Measurements from ENCODE around the gene OR6C76.
"Not testable (repeated sequence)": the region's sequence is repeated elsewhere in the genome, so short reads cannot be mapped to it uniquely, and the experiment has no call there.

Gene OR6C76

DNA sequence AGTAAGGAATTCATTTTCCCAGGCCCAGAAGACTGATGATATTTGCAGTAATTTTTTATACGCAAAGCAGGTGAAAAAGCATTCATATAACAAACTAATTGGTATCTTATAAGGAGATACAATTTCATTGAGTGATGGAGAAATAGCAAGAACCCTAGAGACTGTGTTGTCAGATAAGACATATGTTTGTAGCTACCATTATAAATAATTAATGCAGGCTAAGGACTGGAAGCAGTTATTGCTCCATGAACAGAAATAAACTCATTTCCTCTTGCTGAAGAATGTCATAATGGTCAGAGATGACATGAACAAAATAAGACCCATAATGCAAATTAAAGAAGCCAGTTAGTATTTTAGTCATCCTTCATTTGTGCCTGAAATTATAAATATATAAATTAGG, 19.3 kb downstream of the OR6C76 start:
- H3K27ac ChIP-seq: no peak overlapping the region
- TF ChIP-seq, protein P1, sequence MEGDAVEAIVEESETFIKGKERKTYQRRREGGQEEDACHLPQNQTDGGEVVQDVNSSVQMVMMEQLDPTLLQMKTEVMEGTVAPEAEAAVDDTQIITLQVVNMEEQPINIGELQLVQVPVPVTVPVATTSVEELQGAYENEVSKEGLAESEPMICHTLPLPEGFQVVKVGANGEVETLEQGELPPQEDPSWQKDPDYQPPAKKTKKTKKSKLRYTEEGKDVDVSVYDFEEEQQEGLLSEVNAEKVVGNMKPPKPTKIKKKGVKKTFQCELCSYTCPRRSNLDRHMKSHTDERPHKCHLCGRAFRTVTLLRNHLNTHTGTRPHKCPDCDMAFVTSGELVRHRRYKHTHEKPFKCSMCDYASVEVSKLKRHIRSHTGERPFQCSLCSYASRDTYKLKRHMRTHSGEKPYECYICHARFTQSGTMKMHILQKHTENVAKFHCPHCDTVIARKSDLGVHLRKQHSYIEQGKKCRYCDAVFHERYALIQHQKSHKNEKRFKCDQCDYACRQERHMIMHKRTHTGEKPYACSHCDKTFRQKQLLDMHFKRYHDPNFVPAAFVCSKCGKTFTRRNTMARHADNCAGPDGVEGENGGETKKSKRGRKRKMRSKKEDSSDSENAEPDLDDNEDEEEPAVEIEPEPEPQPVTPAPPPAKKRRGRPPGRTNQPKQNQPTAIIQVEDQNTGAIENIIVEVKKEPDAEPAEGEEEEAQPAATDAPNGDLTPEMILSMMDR (IDR thresholded peaks at IDR 0.05): no peak
- TF ChIP-seq ZFX (IDR thresholded peaks at IDR 0.05; ENCODE audit: borderline replicate concordance): no peak

DNA sequence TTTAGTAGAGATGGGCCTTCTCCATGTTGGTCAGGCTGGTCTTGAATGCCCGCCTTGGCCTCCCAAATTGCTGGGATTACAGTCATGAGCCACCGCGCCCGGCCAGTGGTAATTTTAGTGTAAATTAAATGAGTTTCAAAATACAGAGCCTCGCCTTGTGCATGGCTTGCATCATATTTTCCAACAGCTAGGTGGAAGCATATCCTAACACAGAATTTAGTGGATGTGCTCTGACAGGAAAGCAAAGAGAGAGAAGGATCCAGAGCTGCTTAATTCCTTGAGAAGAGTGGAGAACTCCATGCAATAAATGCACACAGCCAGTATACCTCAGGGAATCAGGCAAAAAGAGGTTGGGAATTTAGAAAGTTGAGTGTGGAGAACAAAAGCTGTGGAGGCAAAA, 20.3 kb downstream of the OR6C76 start:
- H3K27ac ChIP-seq: no peak overlapping the region
- TF ChIP-seq, protein P1 (IDR thresholded peaks at IDR 0.05): no peak
- no peak for TF ChIP-seq ZFX (IDR thresholded peaks at IDR 0.05; ENCODE audit: borderline replicate concordance)

DNA sequence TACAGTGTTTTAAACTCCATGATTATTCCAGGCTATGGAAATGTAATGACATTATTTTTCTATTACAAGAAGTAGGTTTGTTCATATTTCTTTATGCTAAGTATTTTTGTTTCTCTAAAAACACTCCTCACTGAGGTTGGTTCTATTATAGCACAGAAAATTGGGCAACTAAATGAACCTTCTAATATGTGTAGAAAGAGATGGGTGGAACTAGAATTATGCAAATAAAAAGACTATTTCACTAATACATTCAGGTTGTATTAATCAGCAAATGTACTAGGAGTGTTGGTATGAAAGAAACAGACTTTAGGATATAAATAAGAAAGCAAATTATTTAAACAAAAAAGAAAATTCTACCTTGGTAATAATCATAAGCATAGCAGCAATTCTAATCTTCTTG, 22.8 kb downstream of the OR6C76 start:
- TF ChIP-seq ZFX (IDR thresholded peaks at IDR 0.05; ENCODE audit: borderline replicate concordance): no peak
- TF ChIP-seq, protein P1 (IDR thresholded peaks at IDR 0.05): no peak
- no peak overlapping the region for H3K27ac ChIP-seq

DNA sequence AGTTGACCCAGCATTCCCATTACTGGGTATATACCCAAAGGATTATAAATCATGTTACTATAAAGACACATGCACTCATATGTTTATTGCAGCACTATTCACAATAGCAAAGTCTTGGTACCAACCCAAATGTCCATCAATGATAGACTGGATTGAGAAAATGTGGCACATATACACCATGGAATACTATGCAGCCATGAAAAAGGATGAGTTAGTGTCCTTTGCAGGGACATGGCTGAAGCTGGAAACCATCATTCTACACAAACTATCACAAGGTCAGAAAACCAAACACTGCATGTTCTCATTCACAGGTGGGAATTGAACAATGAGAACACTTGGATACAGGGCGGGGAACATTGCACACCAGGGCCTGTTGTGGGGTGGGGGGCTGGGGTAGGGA, 38.9 kb downstream of the OR6C76 start:
- H3K27ac ChIP-seq: not testable (repeated sequence)

DNA sequence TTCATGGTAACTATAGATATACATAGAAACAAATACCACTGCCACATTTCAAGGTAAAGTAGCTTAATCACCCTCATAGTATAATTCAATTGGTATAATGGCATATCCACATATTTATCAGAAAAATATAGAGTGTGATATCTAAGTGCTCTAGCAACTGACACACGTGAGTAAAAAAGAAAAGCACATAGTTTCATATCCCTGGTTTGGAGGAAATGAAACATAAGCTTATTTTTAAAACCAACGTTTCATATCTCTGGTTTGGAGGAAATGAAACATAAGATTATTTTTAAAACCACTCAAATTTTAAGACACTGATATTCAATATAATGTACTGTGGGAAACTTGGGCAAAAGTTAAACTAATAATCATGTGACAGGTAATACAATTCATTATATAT, 41.8 kb downstream of the OR6C76 start:
- TF ChIP-seq, protein P1 (IDR thresholded peaks at IDR 0.05): no peak
- no peak for TF ChIP-seq ZFX (IDR thresholded peaks at IDR 0.05; ENCODE audit: borderline replicate concordance)
- no peak overlapping the region for H3K27ac ChIP-seq

DNA sequence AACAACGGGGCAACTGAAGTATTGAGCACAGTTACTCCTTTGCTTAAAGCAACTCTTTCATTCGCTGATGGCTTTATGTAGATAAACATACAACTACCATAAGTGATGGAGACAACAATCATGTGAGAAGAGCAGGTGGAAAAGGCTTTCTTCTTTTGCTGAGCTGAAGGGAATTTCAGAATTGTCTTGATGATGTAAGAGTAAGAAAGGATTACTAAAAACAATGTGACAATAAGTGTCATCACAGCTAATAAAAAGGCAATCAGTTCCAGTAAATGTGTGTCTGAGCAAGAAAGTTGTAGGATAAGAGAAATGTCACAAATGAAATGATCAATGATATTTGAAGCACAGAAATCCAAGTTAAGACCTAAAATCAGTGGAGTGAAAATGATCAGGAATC, 43.2 kb downstream of the OR6C76 start:
- no peak overlapping the region for H3K27ac ChIP-seq
- no peak for TF ChIP-seq ZFX (IDR thresholded peaks at IDR 0.05; ENCODE audit: borderline replicate concordance)
- TF ChIP-seq, protein P1 (IDR thresholded peaks at IDR 0.05): no peak

DNA sequence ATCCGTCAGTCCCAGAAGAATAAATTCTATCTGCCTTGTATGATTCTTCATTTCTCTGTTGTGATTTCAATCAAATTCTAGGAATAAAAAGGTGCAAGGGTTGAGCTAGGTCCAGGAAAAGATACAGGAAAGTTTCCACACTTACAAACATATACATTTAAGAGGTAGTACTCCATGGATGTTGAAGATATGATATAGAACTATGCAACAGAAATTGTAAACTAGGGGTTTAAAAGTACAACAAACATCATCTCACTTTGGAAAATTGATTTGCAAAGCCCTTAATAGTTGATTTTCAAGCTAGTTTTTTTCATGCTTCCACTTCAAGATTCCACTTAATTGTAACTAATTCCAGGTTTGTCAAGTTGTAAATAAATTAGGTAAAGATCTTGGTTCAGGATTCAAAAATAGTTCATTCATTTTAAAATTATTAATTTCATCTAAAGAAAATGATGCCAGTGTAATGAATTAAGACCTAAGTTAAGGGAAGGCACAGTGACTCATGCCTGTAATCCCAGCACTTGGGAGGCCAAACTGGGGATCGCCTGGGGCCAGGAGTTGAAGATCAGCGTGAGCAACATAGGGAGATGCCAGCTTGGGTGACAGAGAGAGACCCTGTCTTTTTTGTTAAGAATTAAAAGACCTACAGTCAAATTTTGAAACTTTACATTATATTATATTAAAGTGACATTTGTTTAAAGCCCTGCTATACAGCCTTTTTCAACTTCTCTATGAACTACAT, 44.2 kb downstream of the OR6C76 start, which contains the start of gene OR6C70:
Gene OR6C70, minus strand, starts transcription at position 51 of the 742 bp plus-strand sequence. Its CDS starts 0 bp downstream, at position 51.
- no peak within 1 kb of the TSS for H3K27ac ChIP-seq
- TF ChIP-seq ZFX (IDR thresholded peaks at IDR 0.05; ENCODE audit: borderline replicate concordance): no peak
- TF ChIP-seq, protein P1 (IDR thresholded peaks at IDR 0.05): no peak

DNA sequence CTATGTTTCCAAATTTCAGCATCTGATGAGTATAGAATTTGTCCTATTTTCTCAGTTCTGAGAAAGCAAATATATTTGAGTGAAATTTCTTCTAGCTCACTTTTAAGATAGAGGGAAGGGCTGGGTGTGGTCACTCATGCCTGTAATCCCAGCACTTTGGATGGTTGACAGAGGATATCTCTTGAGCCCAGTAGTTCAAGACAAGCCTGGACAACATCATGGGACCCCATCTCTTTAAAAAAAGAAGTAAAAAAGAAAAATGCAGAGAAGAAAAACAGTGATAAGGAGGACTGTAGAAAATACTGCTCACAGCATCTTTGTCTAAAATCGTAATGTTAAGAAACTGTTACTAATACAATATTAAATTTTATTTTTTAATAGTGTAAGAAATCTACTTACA, 46.2 kb downstream of the OR6C76 start:
- TF ChIP-seq, protein P1 (IDR thresholded peaks at IDR 0.05): no peak
- no peak for TF ChIP-seq ZFX (IDR thresholded peaks at IDR 0.05; ENCODE audit: borderline replicate concordance)
- H3K27ac ChIP-seq: no peak overlapping the region
